AG09309 (cell line): ENCODE measurements around the gene SLC6A1.

Source experiments
- DNase-seq: peaks from one replicate; pipeline ENCODE4 v3.0.0-alpha.2; 2010; ENCODE audit warnings: low read depth
- H3K4me3 ChIP-seq: 2 replicates; pipeline ENCODE4 v1.5.1; 2011; ENCODE audit warnings: mild to moderate bottlenecking, low read depth, low read length, moderate library complexity; ENCODE audit not compliant: control insufficient read depth
- CTCF ChIP-seq: IDR thresholded peaks from 2 replicates; pipeline ENCODE4 v1.5.1; 2011; ENCODE audit warnings: mild to moderate bottlenecking, low read depth, low read length, inconsistent platforms; ENCODE audit not compliant: insufficient read depth, control insufficient read depth; ENCODE audit errors: missing control alignments

SLC6A1 gene

GRCh38 chr3:11084677-11085076 lies 92.1 kb downstream of the SLC6A1 start:
- no peak overlapping the region for H3K4me3 ChIP-seq
- no peak for DNase-seq
- no peak for TF ChIP-seq CTCF

- no peak overlapping the region for H3K4me3 ChIP-seq
- no peak for DNase-seq
- TF ChIP-seq CTCF: no peak
Measured at GRCh38 chr3:11085093-11085840, 92.7 kb downstream of the SLC6A1 start.

DNA sequence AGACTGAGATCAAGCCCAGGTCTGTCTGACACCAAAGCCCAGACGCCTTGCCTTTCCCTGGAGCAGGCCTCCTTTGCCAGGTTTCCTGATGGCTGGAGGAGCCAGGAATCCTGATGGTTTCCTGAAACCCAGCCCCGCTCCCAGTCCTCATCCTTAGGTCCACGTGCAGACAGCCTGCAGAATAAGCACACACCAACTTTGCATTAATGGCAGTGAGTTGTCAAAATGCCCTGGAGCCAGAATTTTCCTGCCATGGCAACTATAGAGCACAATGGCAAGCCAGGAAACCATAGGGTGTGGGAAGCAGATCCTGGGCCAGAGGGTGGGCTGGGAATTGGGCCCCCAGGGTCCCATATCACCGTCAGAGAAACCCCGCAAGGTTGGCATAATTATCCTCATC lies 94.3 kb downstream of the SLC6A1 start:
- no peak overlapping the region for H3K4me3 ChIP-seq
- no peak for DNase-seq
- no peak for TF ChIP-seq CTCF

DNA sequence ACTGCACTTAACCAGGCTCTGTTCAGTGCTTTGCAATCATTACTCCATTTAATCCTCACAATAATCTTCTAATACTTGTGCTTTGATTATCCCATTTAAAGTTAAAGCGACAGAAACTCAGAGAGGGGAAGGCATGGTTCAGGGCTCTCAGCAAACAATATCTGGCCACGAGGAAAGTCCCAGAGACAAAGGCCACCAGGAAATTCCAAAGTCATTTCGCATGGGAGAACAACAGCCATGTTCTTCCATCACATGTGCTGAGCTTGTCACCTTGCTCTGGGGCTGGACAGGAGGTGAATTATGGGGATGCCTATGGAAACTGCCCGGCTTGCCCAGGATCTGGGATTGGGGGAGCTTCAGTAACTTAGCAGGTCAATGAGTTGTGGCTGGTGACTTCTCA lies 95.5 kb downstream of the SLC6A1 start:
- DNase-seq: no peak
- H3K4me3 ChIP-seq: no peak overlapping the region
- no peak for TF ChIP-seq CTCF

DNA sequence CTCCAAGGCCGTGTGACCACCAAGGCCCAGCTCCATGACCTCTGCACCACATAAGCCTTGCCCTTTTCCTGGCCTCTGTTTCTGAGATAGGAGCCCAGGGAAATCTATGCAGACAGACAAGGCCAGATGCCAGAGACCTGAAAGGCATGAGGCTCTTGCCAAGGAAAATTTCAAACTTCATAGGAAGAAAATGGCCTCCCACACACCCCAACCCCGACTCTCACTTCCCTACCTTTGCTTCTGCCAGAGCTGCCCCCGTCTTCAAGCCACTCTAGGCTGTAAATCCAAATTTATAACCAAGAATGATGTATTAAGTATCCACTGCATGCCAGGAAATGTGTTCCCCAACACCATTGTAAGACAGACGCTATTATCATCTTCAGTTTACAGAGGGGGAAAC lies 96.3 kb downstream of the SLC6A1 start:
- TF ChIP-seq CTCF: no peak
- no peak for DNase-seq
- no peak overlapping the region for H3K4me3 ChIP-seq
